HG03521 (cell line): ENCODE measurements around the gene MYEF2.

Experiments used
- ATAC-seq: cut with Tn5 transposase; IDR thresholded peaks from one replicate; pipeline ENCODE4 v1.9.1; 2021; ENCODE audit warnings: mild to moderate bottlenecking, moderate library complexity; ENCODE audit not compliant: unreplicated experiment

The MYEF2 gene

DNA sequence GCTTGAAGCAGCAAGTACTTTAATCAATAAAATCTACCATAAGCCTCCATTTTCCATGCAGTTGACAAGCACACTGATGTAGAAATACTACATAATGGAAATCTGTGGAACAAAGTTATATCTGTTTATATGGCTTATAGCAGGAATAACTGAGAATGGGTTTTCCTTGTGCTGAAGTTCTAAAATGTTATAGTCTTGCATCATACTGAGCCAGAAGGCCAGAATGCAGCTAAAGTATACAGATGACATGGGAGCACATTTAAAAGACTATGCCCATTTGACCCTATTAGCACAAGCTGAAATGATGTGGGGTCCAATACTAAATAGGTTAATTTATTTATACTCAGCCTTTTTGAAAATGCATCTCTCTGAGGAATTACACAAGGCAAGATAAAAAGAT lies 32.2 kb downstream of the MYEF2 start:
- ATAC-seq, result no peak

DNA sequence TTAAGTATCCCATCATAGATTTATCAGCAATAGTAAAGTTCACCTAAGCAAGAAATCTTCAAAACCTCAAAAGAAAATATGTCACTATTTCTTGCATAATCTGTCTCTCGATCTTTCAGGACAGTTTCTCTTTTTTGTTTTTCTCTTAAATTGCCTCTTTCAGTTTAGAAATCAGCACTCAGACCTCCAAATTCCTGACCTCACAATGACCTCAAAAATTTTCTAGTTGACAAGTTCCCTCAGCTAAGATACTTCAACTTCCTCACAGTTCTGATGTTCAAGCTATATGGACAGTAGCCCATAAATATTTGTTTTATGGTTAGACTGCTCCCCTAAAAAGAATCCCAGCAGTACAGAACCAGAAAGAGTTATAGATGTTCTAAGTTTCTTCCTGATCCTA lies 33.2 kb downstream of the MYEF2 start:
- ATAC-seq, result no peak

DNA sequence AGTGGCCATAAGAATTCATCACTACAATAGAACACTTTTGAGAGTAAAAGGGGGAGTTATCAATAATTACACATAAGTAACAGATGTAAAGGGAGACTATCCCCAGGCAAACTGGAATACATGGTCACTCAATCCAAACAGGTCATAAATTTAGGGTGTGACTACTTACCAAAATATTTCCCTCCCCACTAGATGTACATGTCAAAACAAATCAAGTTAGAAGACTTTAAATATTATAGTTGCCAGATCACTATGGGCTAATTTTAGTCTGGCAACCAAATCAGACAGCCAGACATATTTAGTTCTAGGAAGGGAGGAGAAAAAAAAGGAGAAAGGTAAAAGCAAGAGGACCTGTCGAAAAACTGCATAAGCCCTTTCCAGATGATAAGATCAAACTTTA lies 34.2 kb downstream of the MYEF2 start:
- ATAC-seq, result no peak

DNA sequence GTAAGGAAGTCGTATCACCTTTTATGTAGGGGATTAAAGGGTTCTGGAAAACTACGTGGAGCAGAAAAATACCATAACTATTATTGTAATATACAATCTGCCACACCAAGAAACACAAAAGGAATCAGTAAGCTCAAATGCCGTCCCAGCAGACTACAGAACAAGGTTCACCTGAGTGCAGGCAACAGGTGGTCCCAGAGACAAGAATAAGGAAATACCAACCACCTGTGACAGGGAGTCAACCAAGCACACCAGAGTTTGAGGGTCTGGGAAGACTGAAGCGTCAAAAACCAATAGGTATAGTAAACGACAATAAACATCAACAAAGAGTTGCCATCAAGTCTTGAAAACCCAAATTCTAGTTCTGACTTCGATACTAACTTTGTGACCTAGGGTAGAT lies 45.2 kb downstream of the MYEF2 start:
- ATAC-seq, result no peak

DNA sequence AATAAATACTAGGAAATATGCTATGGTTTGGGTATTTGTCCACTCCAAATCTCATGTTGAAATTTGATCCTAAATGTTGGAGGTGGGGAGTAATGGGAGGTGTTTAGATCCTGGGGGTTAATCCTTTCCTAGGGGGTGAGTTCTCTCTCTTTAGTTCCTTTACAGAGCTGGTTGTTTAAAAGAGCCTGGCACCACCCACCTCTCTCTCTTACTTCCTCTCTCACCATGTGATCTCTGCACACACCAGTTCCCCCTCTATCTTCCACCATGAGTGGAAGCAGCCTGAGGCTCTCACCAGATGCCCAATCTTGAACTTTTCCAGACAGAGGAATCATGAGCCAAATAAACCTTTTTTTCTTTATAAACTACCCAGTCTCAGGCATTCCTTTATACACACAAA lies 46.8 kb downstream of the MYEF2 start:
- ATAC-seq, result no peak

DNA sequence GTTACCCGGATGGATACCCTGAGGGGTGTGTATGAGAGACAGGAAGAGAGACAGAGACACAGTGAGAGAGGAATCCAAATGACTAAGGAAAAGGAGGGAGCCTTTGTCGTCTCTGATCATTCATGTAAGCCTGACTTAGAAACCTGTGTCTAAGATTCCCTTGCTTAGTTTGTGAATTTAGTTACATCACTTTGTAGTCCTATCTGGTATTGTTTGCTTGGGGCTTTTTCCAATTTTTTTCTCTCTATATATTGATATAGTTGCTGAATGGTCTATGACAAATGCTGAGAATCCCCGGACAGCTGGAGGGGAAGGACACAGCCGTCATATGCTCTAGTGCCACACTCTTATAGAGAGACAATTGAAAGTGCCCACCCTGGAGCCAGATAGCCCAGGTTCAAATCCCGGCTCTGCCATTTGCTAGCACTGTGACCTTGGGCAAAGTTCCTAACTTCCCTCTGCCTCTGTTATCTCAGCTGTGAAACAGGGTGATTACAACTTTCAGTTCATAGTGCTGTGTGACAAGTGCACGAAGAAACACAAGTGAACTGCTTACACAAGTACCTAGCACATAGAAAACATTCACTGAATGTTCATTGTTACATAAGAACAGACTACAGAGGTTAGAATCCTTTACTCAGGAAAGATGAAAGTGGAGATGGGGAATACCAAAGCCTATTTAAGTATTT lies 51.3 kb downstream of the MYEF2 start:
- ATAC-seq, result no peak

DNA sequence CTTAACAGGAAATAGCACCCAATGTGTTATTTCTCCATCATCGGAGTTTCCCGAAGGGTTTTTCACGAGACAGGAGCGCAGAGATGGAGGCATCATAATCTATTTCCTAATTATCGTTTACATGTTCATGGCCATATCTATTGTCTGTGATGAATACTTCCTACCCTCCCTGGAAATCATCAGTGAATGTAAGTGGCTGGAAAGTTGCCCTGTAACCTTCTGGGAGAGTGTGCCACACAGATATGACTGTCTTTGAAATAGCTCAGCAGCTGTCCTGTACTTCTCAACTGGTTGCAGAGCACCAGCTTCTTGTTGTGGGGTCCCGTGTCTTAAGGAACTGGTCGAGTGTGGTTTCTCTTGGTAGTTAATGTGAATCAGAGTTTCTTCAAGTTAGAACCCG lies 56.2 kb downstream of the MYEF2 start:
- no peak for ATAC-seq

DNA sequence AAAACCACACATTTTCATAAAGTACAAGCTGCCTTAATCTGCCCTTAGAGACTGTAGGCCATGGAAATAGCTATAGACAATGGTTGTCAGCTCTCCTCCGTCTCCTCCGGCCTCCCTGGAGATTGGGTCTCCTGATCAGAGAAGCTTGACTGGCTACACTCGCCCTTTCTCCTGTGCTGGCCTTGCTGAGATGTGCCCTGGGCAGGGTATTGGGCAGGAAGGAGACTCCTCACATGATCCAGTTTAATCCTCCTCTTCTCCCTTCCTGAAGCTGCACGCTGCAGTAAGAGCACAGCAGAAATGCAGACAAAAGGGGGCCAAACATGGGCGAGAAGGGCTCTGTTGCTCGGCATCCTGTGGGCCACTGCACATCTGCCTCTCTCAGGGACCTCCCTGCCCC lies 57.4 kb downstream of the MYEF2 start, which contains the start of gene SLC24A5:
SLC24A5 (plus strand) TSS at position 246 of the 400 bp plus-strand sequence; CDS start at position 301, 55 bp downstream.
- ATAC-seq, result no peak

DNA sequence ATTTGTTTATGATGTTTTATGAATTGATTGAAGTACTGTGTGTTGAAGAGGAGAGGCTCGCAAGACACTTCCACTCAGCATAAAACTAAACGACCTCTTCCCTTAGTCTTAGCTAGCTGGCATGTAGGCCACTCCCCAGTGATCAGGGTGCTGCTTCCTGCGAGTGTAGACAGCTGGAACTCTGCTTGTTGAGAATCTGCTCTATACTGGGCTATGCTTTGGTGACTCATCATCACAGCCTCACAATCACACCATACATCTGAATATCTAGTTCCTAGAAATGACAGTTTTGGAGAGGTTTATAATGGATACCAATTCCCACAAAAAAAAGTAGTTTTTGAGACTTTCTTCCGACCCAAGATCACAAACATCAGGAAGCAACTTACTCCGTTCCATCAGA lies 58.8 kb downstream of the MYEF2 start:
- no peak for ATAC-seq

DNA sequence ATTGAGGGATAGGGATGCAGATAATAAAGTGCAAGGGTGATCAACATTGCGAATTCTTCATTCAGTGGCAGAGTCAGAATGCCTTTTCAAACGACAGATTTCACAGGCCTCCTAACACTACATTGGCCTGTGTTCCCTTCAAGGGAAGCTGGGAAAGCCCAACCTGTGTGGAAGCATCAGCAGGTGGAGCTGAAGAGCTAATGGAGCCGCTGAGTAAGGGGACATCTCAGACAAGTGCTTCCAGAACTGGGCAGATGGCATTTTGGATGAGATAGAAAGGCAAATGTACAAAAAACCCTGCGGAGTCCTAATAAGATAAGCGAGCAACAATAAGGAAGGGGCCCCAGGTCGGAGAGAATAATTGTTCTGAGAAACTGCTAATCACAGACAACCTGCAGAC lies 65.9 kb downstream of the MYEF2 start:
- ATAC-seq, result no peak

DNA sequence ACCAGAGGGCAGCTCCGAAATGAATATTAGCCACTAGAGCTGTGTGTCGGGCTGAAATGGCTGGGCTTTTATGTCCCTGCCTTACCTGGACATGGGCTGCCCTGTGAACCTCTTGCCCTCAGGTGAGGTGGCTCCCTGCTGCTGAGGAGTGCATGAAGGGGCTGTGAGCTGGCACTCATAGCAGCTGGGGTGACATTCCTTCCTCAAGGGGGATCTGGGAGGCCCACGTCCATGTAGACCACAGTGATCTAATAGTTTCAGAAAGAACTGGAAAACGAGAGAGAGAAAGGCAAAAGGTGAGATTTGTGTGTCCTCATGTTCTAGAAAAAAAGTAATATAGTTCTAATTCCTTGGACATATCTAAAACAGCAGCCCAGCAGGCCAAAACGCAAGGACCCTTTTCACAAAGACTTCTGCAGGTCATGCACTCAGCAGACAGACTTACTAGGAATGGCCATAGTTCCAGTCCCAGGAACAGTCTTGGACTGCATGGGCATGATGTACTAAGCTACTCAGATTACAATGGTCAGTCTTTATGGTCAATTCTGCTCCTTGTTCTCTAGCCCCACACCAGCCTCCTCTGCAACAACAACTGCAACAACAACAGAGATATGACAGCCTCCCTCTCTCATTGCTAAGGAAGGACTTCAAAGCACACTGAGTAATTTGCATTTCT lies 68.1 kb downstream of the MYEF2 start:
- no peak for ATAC-seq

DNA sequence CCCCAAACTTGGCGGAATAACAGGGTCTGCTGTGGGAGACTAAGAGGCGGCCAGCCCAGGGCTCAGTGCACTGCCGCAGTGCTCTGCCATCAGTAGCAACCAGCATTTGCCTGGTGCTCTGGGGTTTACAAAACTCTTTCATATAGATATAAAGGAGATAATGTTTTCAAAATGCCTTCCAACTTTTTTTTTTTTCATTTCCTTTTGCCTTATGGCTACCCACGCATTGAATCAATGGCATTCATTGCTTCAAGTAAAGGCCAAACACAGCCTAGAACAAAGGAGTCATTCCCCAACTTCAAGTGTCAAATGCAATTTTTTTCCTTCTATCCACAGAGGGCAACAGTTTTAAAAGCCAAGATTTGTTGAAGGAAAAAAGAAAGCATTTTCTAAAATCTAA lies 68.9 kb downstream of the MYEF2 start:
- ATAC-seq, result no peak

DNA sequence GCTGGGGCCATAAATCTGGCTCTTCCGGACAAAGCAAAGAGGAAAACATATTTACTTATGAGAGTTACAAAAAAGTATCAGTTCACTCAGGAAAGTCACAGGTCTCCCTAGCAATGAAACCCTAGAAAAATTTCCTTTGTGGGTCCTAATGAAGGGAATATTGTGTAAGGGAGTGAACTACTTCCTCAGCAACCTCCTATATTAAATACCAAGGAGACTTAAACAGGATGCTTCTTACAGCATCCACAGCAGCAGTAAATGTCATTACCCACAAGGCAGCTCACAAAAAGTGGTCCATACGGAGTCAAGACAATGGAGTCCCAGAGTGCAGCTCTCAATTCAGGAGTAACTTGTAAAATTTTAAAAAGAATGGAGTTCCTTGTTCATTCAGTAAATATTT lies 72.2 kb downstream of the MYEF2 start:
- no peak for ATAC-seq

DNA sequence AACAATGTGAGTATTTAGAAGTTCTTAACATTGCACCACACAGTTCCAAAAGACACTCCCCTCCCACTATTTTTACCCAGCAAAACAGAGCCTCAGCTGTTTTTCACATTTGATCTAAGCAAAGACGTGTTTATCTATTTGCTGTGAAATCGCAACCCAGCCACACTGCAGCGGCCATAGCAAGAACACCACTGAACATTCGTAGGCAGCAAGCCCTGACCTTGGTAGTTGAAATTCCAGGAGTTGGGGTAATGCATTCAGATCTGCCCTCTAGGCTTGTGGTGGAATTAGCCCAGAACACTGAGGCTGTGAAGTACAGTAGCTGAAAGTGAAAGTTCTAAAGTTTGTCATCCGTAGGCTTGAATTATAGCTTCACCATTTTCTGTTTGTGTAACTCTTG lies 74.4 kb downstream of the MYEF2 start:
- no peak for ATAC-seq

DNA sequence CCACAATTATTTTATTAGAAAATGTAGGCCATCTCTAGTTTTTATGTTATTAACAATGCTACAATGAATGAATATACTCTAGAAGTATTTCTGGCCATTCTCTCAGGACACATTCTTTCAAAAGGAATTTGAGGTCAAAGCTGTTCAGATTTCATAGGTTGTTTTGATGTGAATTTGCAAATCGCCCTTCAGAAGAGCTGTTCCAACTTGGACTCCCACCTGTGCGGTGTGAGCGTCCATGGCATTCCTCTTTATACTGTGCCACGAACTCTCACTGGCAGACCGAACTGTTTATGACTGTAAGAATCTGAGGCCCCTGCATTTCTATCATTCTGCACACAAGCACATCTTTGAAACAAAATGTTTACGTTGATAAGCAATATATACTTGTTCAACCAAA lies 75.9 kb downstream of the MYEF2 start:
- ATAC-seq, result no peak

DNA sequence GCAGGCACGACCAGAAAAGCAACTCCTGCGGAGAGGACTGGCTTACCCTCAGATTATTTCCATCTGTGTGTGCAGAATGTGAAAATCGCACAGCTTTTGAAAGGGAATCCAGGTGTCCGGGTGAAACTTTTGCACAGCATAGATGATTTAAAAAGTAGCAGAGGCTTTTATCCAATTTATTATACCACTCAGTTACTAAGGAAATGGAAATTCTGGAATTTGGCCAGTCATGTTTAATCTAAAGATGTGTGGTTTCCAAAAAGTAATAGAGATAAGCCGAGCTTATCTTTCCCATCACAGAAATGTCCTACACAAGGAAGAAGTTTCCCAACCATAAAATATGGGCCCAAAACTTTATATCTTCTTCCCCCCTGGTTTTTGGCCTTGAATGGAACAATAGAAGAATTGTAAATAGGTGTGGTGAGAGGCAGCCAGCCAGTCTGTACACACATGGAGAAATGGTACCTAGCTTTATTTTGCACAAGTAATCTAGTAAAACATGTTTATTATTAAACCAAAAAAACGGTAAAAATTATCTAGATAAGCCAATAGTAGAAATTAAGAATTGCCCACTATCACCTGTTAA lies 76.6 kb downstream of the MYEF2 start:
- ATAC-seq, result no peak

DNA sequence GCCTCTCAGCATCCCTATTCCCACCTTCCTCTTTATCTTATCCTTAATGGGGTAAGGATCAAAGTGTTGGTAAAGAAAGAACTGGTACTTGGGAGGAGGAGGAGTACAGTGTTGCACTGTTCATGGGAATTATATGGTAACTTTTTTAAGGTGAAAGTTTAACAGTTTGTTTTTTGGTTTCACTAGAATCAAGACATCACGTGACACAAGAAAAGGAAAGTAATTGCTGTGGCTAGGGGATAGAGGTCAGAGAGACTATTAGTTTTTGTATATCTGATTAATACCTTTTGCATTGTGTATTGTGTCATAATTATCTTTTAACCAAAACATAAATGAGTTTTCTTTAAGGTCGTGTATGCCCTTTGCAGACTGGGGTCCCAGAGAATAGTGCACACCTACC lies 80.8 kb downstream of the MYEF2 start:
- no peak for ATAC-seq

DNA sequence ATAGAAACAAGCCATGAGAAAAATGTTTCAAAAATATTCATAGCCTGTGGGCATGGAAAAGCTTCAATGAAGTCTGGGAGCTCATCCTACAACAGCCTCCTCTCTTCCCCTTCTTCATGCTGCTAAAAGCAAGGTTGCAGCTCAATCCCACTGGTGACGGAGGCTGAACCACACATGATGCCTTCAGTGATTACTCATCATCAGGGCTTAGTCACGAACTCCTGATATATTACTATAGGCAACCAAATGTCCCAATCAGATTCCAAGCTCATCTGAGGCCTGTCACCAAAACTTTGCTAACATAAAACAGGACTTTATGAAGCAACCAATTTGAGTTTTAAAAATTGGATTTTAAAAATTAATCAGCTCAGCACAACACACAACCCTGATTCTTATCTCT lies 81.3 kb downstream of the MYEF2 start:
- no peak for ATAC-seq

DNA sequence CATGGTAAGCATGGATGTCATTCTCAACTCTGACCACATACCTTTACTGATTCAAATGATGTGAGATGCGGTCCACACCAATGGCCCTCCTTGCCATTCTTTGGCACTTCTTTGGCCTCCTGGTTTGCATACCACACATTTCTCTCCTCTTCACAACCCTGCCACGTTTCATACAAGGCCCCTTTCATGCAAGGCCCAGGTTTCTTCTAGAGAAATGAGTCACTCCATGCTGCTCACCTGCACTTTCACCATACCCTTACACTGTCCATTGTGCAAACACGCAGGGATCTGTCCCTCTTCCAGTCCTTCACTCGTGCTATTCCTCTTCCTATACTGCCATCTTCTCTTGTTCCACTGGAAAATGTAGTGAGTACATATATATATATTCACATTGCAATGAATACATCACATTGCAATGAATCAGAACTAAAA lies 81.7 kb downstream of the MYEF2 start:
- peak; percentile 79 for ATAC-seq

DNA sequence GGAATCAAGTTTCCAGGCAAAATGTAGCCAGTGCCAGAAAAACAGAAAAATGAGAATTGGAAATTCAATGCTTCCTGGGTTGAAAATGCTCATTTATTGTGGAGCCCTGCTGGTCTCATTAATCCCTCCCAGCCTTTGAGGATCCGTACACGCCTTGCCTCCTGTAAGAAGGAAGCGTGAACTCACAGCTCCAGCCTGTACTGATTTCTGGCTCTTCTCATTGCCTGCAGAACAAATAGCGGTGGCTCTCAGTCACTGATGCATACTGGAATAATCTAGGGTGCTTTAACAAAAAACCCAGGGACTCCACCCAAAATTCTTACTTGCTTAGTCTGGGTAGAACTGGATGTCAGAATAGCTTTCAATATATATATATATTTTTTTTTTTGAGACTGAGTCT lies 86.6 kb downstream of the MYEF2 start:
- no peak for ATAC-seq

DNA sequence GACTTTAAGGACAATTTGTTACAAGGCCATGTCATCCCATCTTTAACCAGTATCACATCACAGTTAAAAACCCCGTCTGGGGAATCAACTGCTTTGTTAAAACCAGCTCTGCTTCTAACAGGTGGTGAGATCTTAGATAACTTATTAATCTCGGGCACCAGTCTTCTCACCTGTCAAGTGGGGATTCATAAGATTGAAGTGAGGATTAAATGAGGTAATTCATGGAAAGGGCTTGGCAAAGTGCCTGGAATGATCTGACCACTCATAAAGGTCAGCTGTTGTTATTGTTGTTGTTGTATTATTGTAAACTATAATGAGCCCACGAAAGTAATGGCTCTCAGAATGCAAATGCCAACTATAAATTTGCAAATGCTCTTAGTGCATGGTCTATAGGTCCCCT lies 87.4 kb downstream of the MYEF2 start:
- ATAC-seq, result no peak

DNA sequence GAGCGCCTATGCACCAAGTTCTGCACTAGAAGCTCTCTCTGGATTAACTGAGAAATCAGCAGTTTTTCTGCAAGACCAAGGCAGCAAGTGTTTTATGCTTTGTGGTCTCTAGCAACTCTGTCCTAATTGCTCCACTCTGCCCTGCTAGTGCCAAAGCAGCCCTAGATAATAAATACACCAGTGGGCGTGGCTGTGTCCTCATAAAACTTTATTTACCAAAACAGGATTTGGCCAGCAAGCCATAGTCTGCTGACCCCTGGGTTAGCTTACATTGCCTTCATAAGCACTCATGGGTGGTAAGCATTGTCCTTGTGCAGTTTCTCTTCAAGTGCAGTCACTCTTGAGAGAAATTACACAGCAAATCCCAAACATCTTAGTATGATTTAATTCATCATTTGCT lies 88.0 kb downstream of the MYEF2 start:
- no peak for ATAC-seq
